Renal cortex interstitium (tissue), 11 donors: ENCODE results near the gene TTC28. TPM values are rescaled to one million over a fixed set of nuclear protein-coding genes. Genes with fewer than 3 reads are reported as not detected.

ENCODE experiments used
- DNase-seq, 11 donors: peaks; one replicate each; pipeline ENCODE4 v3.0.0-alpha.2; 2013; ENCODE audit warnings: low read depth in 9 of 11, low spot score in 4 of 11; ENCODE audit errors: extremely low read depth in 1 of 11
- polyA plus RNA-seq, 3 donors: library from polyadenylated mRNA; unstranded; fragments of 120-200 nt; gene quantifications; one replicate each; pipeline ENCODE4 v1.2.1, GENCODE V29; 2013; ENCODE audit not compliant: insufficient read length in 3 of 3

The TTC28 gene
- polyA plus RNA-seq, 3 donors, result 33.1 to 43.1 (median 35.9) TPM

DNA sequence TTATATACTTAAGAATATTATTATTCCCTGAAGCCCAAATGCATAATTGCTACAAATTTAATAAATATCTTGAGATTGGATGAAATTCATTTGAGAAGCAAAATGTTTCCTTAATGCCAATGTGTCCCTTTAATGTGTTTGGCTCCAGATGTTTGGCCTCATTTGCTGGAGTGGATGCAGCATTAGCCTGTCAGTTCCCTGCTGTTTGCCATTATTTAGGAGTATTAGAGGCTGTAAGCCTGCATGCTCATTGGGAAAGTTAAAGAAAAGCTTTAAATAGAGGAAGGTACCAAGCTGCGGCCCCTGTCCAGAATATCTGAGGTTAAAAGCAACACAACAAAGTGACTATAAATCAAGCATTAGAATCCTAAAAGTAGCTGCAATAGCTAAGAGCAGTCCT, 705.8 kb downstream of the TTC28 start:
- peak in 2 of 11 donors; percentile 21 to 24 for DNase-seq

DNA sequence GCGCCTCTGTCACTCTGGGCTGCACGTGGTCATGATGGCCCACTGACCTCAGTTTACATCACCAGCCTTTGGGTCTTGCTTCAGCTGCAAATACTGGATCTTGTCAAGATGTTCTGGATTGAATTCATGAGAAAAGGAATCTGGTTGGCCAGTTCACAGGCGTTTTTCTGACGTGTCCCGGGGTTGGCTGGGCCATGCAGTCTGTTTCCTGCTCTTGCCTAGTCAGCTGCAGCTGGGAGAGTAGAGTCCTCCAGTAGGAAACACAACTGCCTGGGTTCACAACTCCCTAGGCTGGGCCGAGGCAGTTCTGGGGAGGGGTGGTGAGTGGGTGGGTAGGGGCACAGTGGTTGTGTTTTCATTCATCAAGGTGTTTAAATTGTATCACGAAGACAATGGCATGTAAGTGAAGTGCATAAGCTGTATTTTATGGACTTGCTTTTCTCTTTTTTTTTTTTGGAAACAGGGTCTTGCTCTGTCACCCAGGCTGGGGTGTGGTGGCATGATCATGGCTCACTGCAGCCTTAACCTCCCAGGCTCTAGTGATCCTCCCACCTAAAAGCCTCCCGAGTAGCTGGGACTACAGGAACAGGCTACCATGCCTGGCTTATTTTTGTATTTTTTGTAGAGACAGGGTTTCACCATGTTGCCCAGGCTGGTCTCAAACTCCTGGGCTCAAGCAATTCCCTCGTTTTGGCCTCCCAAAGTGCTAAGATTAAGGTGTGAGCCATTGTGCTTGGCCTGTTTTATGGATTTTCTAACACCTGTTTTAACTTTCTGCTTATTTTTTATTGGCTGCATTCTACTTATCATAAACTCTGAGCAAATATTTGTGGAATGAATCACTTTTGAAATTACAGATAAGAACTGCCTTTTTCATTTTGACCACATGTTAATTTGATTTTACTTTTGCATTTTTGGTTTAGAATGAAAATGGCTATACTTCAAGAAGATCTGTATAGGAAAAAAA, 706.6 kb downstream of the TTC28 start:
- no peak for DNase-seq

DNA sequence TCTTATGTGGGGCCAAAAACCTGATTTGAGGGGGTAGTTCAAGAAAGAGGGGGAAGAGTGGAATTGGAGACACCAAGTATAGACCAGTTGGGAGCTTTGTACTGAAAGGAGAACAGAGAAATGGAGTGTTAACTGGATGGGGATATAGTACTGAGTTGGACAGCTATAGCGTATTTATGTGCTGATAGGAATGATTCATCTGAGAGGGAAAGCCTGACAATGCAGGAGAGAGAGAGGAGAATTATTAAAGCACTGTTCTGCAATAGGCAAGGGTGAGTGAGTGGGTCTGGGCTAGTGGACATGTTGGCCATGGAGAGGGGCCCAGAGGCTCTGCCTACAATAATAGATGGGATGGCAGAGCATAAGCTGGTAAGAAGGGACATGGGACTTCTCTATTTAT, 707.7 kb downstream of the TTC28 start:
- no peak for DNase-seq

DNA sequence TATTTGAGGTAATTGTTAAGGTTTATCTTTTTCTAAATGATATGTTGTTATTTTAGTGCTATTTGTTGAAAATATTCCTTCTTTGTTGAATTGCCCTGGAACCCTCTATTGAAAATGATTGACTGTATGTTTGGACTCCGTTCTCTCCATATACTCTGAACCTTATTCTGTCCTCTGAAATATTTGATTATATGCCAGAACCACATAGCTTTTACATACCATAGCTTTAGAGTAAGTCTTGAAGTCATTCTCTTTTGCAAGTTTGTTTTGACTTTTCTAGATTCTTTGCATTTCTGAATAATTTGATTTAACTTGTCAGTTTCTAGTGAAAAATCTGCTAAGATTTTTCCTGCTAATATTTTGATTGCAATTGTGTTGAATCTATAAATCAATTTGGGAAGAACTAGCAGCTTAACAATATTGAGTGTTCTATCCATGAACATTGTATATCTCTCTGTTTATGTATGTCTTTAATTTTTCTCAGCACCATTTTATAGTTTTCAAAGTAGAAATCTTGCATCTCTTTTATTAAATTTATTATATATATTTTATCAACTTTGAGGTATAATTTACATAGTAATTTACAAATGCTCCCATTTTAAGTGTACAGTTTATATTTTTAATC, 708.9 kb downstream of the TTC28 start:
- DNase-seq, result no peak

DNA sequence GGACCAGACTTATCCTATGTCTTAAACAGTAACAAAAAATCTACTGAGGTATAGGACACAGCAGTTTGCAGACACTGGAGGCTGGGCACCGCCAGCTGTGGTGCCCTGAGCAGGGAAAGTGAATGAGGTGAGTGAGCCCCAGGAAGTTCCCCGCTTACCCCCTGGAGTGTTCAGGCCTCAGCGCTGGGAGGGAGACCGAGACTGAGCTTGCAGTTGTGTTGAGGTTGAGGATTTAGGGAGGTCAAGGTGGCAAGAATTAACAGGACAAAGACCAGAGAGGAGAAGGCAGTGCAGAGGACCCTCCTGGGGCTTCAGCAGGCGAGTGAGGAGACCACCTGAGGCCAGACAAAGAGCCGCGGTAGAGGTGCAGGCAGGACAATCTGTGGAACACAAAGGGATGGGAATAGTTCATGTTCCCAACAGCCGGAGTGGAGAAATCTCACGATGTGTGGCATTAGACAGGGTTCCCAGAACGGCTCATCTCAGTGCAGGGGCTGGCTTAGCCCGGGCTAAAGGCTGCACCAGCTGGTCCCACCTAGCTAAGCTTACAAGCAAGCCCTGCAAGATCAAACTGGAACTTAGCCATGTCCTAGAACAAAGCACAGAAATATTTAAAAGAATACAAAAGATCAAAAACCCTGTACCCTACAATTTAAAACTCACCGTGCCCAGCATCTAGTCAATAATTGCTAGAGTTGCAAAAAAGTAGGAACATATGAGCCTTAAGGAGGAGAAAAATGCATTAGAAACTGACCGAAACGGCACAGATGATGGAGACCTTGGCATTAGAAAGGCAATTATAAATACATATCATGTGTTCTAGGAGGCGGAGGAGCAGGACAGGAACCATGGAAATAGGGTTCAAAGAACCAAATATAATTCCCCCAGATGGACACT, 713.2 kb downstream of the TTC28 start:
- no peak for DNase-seq

DNA sequence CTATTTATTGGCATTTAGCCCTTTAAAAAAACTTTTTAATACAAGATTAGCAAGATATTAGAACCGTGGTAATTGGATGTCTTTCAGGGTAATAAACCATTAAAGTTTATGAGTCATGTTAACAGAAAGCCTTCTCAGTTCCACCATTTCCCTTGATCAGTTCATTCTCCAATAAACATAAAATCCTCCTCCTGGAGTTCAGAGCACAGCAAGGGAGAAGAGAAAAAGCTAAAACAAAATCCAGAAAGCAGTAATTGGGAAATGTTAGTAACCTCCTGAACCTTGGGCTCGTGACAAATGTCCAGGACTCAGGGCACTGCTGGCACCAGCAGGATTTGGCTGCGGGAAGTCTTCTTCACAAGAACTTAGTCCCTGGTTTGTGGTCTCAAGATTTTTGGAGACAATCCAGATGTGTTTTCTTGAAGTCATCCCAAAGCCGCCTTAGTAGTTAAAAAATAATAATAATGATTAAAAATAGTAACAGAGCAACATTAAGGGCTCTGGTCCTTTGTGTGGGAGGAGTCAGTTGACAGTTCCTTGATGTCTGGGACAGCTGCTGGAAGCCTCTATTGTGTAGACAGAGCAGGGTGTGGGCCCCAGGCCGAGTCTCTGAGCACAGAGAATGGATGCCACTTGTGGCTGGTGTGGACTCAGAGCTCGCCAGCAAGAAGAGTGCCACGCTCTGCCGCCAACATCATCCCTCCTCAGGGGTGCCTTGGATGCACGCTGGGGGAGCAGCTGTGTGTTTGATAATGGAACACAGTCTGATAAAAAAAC, 717.2 kb downstream of the TTC28 start:
- DNase-seq, result peak in 4 of 11 donors; percentile 10 to 20 (median 19)

DNA sequence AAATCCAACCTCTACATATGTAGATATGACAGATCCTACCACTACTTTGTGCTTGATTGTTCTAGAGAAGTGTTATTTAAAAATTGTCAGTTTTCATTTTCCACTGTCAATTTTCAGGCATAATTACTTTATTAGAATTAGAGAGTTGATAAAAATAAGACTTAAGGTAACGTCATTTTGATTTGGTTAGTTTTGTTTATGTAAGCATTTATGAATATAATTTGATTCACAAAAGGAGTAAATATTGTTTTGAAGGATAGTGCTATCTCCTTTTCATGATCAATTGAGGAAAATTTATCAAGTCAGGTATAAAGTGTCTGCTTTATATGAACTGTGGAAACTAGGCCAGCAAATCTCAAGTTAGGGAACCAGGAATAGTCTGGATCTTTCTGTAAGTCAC, 718.0 kb downstream of the TTC28 start:
- no peak for DNase-seq

DNA sequence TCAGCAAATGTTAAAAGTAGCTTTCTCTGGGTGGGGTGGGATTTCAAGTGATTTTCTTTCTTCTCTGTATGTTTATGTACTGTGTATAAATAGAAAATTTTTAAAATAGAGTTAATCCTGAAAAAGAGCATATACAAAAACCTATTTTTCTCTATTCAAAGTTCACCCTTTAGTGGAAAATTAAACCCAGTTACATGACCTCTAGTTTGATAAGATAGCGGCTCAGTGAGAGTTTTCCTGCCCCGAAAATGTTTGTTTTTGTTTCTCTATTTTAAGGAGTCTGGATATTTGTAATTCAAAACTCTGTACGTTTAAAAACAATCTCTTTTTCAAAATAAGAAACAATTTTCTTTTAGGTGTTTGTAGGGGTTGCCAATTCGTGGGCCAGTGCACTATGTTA, 718.5 kb downstream of the TTC28 start:
- no peak for DNase-seq

DNA sequence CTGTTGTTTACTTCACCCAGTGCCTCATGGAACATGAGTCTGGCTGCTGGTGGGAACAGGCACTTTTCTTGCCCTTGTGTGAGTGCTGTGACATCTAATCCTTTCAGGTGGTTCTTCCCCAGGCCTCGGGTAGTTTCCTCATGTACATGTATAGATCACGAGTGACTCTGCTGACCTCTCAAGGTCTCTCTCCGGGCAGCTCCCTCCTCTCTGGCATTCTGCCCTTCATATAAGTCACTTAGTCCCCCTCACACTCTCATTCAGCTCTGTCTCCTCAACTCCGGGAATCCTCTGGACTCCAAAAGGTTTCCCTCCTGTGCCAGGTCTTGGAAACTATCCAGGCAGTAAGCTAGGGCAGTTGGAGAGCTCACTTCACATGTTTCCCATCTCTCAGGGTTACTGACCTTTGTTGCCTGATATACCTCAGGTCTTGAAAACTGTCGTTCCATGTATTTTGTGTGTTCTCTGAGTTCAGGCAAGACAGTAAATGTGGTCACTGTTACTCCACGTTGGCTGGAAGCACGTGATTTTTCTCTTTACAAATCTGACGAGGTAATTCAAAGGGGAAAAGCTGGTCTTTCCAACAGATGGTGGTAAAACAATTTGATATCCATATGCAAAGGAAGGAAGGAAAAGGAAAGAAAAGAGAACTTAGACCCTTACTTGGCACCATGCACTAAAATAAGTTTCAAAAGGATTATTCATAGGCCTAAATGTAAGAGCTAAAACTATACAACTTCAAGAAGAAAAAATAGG, 720.1 kb downstream of the TTC28 start:
- no peak for DNase-seq

DNA sequence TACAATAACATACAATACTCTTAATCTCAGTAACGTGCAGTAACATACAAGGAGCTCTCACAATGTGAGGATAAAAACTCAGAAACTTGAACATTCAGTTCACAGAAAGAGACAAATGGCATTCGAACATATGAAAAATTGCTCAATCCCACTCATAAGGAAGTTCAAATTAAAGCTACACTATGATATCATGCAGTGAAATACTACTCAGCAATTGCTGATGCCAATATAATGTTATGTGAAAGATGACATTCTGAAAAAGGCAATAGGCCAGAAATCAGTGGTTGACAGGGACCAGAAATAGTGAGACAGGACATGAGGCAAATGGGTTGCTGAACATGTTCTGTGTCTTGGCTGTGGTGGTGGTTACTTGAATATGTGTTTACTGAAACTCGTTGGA, 726.9 kb downstream of the TTC28 start:
- no peak for DNase-seq

DNA sequence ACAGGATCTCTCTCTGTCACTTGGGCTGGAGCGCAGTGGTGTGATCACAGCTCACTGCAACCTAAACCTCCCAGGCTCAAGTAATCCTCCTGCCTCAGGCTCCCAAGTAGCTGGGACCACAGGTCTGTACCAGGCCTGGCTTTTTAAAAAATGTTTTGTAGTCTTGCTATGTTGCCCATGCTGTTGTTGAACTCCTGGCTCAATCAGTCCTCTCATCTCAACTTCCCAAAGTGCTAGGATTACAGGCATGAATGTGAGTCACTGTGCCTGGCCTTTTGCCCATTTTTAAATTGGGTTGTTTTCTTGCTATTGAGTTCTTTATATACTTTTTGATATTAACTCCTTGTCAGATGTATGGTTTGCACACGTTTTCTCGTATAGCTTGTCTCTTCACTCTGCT, 727.5 kb downstream of the TTC28 start:
- DNase-seq, result no peak

DNA sequence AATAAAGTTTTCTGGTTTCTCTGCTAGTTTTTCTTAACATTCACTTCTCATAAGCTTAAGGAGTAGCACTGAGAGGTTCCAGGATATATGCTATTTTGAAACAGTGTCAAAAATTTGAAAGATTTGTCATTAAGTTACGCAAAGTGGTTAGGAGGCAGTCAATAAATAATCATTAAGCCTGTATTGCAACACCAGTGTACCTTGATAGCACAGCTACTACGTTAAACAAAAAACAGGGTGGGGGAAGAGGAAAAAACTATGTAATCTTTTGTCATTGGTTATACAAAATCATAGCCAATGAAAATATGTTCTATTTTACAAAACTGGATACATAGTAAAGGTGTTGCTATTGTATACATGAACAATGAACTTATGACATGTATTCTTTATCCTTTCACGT, 730.2 kb downstream of the TTC28 start:
- DNase-seq, result no peak

DNA sequence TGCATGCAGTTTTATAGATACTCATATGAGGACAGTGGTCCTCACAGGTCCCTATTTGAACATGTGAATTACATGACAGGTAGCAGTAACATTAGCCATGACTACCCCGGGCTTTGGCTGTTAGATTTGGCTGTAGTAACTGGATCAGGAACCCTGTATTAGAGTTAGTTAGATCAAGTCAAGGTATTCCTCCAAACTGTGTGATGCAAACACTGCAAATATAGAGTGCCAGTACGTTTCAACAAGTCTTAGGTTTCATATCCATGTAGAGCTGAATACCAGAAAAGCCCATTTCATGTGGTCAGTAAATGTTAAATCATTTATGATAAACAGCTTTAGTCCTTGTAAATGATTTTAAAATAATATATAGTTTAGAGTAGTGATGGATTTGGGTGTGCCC, 731.1 kb downstream of the TTC28 start:
- DNase-seq, result no peak

DNA sequence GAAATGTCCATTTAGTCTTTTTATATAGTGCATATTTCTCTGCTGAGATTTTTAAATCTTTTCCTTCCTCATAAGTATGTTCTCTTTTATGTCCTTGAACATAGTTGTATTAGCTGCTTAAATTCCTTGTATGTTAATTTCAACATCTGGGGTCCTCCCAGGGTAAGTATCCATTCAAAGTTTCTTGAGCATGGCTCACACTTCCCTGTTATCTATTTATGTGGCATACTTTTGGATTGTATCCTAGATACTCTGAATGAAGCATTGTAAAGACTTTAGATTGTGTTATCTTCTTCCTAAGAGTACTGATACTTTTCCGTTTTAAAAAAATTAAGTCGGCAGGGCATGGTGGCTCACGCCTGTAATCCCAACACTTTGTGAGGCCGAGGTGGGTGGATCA, 732.2 kb downstream of the TTC28 start:
- DNase-seq, result no peak

DNA sequence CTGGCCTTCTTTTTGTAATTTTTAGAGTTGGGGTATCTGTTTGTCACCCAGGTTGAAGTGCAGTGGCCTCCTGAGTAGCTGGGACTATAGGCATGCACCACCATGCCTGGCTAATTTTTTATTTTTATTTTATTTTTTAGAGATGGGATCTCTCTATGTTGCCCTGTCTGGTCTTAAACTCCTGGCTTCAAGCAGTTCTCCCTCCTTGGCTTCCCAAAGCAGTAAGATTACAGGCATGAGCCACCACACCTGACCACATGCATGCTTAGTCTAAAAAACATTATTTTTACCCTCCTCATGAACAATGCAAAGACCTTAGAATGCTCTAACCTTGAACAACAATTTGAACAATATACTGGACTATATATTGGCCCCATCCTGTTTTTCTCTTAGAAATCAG, 738.5 kb downstream of the TTC28 start:
- no peak for DNase-seq

DNA sequence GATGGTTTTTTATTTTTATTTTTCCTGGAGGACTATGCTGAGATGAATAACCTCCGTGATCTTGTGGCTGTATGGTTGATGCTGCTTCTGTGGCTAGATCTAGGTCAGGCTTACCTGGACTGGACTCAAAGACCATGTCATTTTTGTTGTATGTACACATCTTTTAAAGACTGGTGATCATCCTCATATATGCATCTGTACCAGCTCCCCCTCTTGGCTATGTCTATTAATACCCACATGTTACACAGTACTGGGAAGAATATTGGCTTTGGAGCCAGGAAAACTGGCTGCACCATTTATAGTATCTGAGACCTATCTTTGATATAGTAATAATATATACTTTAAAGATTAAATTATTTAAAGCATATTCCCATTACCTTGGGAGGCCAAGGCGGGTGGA, 742.2 kb downstream of the TTC28 start:
- no peak for DNase-seq

DNA sequence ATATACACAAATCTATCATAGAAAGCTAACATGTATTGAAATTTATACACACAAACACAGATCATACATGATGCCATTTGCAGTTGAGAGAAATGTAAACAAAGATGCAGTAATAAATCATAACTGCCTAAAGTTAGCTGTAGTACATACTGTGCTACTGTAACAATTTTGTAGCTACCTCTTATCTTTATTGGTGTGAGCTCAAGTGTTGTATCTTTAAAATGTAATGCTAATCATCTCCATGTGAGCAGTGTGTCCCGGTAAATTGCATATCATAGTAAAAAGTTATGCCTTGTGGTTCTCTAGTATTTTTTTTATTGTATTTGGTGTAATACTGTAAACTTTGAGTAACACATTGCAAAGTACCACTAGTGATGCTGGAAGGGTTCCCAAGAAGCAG, 743.7 kb downstream of the TTC28 start:
- no peak for DNase-seq

DNA sequence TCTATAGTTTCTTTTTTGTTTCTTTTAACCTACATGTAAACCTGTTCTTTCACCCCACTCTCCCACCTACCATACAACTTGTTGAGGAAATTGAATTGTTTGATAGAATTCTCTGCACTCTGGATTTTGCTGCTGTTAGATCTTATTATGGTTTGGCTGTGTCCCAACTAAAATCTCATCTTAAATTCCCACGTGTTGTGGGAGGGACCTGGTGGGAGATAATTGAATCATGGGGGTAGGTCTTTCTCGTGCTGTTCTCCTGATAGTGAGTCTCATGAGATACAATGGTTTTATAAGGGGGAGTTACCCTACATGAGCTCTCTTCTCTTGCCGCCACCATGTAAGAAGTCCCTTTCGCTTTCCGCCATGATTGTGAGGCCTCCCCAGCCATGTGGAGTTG, 745.6 kb downstream of the TTC28 start:
- DNase-seq, result no peak
